ENCODE data around the gene SPI1.

The SPI1 gene

GRCh38 chr11:47351156-47352126 is 26.9 kb downstream of the SPI1 start:
- no peak for TF ChIP-seq CTCF (IDR thresholded peaks at IDR 0.05)

- TF ChIP-seq CTCF (IDR thresholded peaks at IDR 0.05), result no peak
Observed at GRCh38 chr11:47350315-47350714, 28.0 kb downstream of the SPI1 start.

GRCh38 chr11:47349521-47350095 is 28.7 kb downstream of the SPI1 start:
- TF ChIP-seq CTCF (IDR thresholded peaks at IDR 0.05), result no peak

- 0 out of 2 replicates have a peak, but pooled peaks have one; percentile 15 for TF ChIP-seq CTCF (IDR thresholded peaks at IDR 0.05)
Observed at GRCh38 chr11:47348859-47349258, 29.5 kb downstream of the SPI1 start.

GRCh38 chr11:47348131-47348802 is 30.1 kb downstream of the SPI1 start:
- TF ChIP-seq CTCF (IDR thresholded peaks at IDR 0.05), result no peak

GRCh38 chr11:47347137-47347536 is 31.2 kb downstream of the SPI1 start:
- TF ChIP-seq CTCF (IDR thresholded peaks at IDR 0.05), result no peak

- TF ChIP-seq CTCF (IDR thresholded peaks at IDR 0.05), result no peak
Observed at GRCh38 chr11:47345890-47346563, 32.3 kb downstream of the SPI1 start.

Data from LNCAP (cell line).